A549 (cell line): ENCODE results near the gene ITGA8. TPM values are rescaled to one million over a fixed set of nuclear protein-coding genes. Genes with fewer than 3 reads are reported as not detected.

Experiments used
- ATAC-seq, 2 experiments: fragments of 200-7000 bp in 1 of 2; fragments of >200 bp in 1 of 2; cut with Nextera tagmentation in 1 of 2; cut with Tn5 transposase in 1 of 2; 3 replicates each; pipeline versions ENCODE4 v1.8.0 to v1.9.1; 2018 to 2020; ENCODE audit warnings: mild to moderate bottlenecking in 1 of 2, moderate library complexity in 1 of 2
- CTCF ChIA-PET: fragments of 300-600 bp; sonication (Branson Sonifier 250); formaldehyde crosslinking; extraction: SDS; loops from one replicate; lab custom pipeline; 2021; ENCODE audit warnings: antibody characterized with exemption, inconsistent platforms; lab: Yijun Ruan, JAX
- POLR2A ChIA-PET: fragments of 350-600 bp; formaldehyde crosslinking; extraction: SDS; loops from one replicate; lab custom pipeline; 2021; ENCODE audit warnings: antibody characterized with exemption, inconsistent platforms; lab: Yijun Ruan, JAX
- DNase-seq, 2 experiments: peaks; one replicate each; pipeline versions ENCODE4 v3.0.0 to v3.0.0-alpha.2; 2011 to 2016; ENCODE audit warnings: low read depth in 1 of 2, low spot score in 1 of 2
- FAIRE-seq: peaks from 2 replicates; lab custom pipeline; 2011; peaks lifted over from hg19 to GRCh38; lab: Jason Lieb, UNC
- H3K27ac ChIP-seq, 2 experiments: fragments of >200 bp; sonication (Bioruptor Twin); formaldehyde crosslinking; 3 replicates each; pipeline ENCODE4 v1.5.1; 2016 to 2017
- H3K4me1 ChIP-seq: fragments of >200 bp; sonication (Bioruptor Twin); formaldehyde crosslinking; 3 replicates; pipeline ENCODE4 v1.6.1; 2016
- H3K4me2 ChIP-seq: fragments of >200 bp; sonication (Bioruptor Twin); formaldehyde crosslinking; 3 replicates; pipeline ENCODE4 v1.6.1; 2016
- H3K4me3 ChIP-seq: fragments of >200 bp; sonication (Bioruptor Twin); formaldehyde crosslinking; 3 replicates; pipeline ENCODE4 v1.5.1; 2016
- H3K9me3 ChIP-seq: fragments of >200 bp; sonication (Bioruptor Twin); formaldehyde crosslinking; 3 replicates; pipeline ENCODE4 v1.6.1; 2016
- CHD4 ChIP-seq: fragments of 200-600 bp; sonication (generic); IDR thresholded peaks from 2 replicates; pipeline ENCODE4 v1.6.1; 2016; ENCODE audit warnings: antibody characterized with exemption, mild to moderate bottlenecking, borderline replicate concordance
- EHF ChIP-seq: fragments of 250-450 bp; sonication (Bioruptor Pico); IDR thresholded peaks from 2 replicates; pipeline ENCODE4 v1.5.0; 2020; ENCODE audit warnings: mild to moderate bottlenecking
- EHMT2 ChIP-seq: fragments of 200-600 bp; sonication (generic); IDR thresholded peaks from 2 replicates; pipeline ENCODE4 v1.6.1; 2016; ENCODE audit warnings: antibody characterized with exemption, low read depth, mild to moderate bottlenecking, moderate library complexity
- FOXS1 ChIP-seq: fragments of 250-450 bp; sonication (Bioruptor Pico); IDR thresholded peaks from 2 replicates; pipeline ENCODE4 v1.5.0; 2020; ENCODE audit warnings: mild to moderate bottlenecking, moderate library complexity
- HDAC2 ChIP-seq: fragments of 200-600 bp; sonication (generic); IDR thresholded peaks from 2 replicates; pipeline ENCODE4 v1.6.1; 2016
- HOXA7 ChIP-seq: fragments of 250-450 bp; sonication (Bioruptor Pico); IDR thresholded peaks from 2 replicates; pipeline ENCODE4 v1.5.0; 2020; ENCODE audit warnings: mild to moderate bottlenecking, moderate library complexity
- HOXB13 ChIP-seq: fragments of 250-450 bp; sonication (Bioruptor Pico); IDR thresholded peaks from 2 replicates; pipeline ENCODE4 v1.5.0; 2020; ENCODE audit warnings: low read depth, mild to moderate bottlenecking, moderate library complexity
- KDM1A ChIP-seq: fragments of 200-600 bp; sonication (generic); IDR thresholded peaks from 2 replicates; pipeline ENCODE4 v1.6.1; 2016; ENCODE audit warnings: low read depth, mild to moderate bottlenecking
- KDM5A ChIP-seq: fragments of 200-600 bp; sonication (generic); IDR thresholded peaks from 2 replicates; pipeline ENCODE4 v1.6.1; 2016; ENCODE audit warnings: antibody characterized with exemption, mild to moderate bottlenecking
- MAZ ChIP-seq: fragments of 150-350 bp; IDR thresholded peaks from 2 replicates; pipeline ENCODE4 v1.6.1; 2014; ENCODE audit warnings: antibody characterized with exemption, low read depth, low read length, borderline replicate concordance
- PHF8 ChIP-seq: fragments of 200-600 bp; sonication (generic); IDR thresholded peaks from 2 replicates; pipeline ENCODE4 v1.6.1; 2016; ENCODE audit warnings: low read depth, mild to moderate bottlenecking, antibody characterized with exemption, moderate library complexity, borderline replicate concordance
- RAD21 ChIP-seq, 2 experiments: fragments of >200 bp in 1 of 2; sonication (Bioruptor Twin) in 1 of 2; formaldehyde crosslinking in 1 of 2; IDR thresholded peaks in 1 of 2; conservative IDR thresholded peaks in 1 of 2; 2 replicates in 1 of 2; 3 replicates in 1 of 2; pipeline ENCODE4 v1.6.1; 2012 to 2018; ENCODE audit warnings: inconsistent platforms in 1 of 2
- RCOR1 ChIP-seq: fragments of 150-350 bp; IDR thresholded peaks from 2 replicates; pipeline ENCODE4 v1.6.1; 2014; ENCODE audit warnings: antibody characterized with exemption, low read length, low read depth
- RFX5 ChIP-seq: fragments of 450-650 bp; IDR thresholded peaks from 2 replicates; pipeline ENCODE4 v1.7.1; 2014; ENCODE audit warnings: antibody characterized with exemption, mild to moderate bottlenecking, moderate library complexity
- RNF2 ChIP-seq: fragments of 200-600 bp; sonication (generic); IDR thresholded peaks from 2 replicates; pipeline ENCODE4 v1.6.1; 2016; ENCODE audit warnings: low read depth, mild to moderate bottlenecking, antibody characterized with exemption, moderate library complexity, borderline replicate concordance
- SREBF2 ChIP-seq: fragments of 450-650 bp; IDR thresholded peaks from 2 replicates; pipeline ENCODE4 v1.6.1; 2014; ENCODE audit warnings: mild to moderate bottlenecking, moderate library complexity
- ZC3H11A ChIP-seq: fragments of 450-650 bp; IDR thresholded peaks from 2 replicates; pipeline ENCODE4 v1.6.1; 2014; ENCODE audit warnings: antibody characterized with exemption, mild to moderate bottlenecking
- WGBS: methylation state at CpG from one replicate; pipeline ENCODE4 v1.1.6; 2017; ENCODE audit errors: missing lambda C conversion rate; 5-methylcytosine and 5-hydroxymethylcytosine counted together
- polyA plus RNA-seq, 4 experiments: library from polyadenylated mRNA; depleted of rRNA in 3 of 4; stranded (reverse); fragments of >200 nt; fragmentation: RNase III in 1 of 4; extraction: RNeasy Plus Mini Kit Qiagen cat#74134 plus additional on column Dnase treatment in 1 of 4; gene quantifications; 2 replicates in 3 of 4; 3 replicates in 1 of 4; pipeline ENCODE4 v1.2.3, GENCODE V29; 2011 to 2017
- TF ChIP-seq, protein P1 (sequence below): fragments of 150-350 bp; IDR thresholded peaks from 2 replicates; pipeline ENCODE4 v1.6.1; 2014; ENCODE audit warnings: low read depth, mild to moderate bottlenecking, low read length
- TF ChIP-seq, protein P2 (sequence below): fragments of >200 bp; sonication (Bioruptor Twin); formaldehyde crosslinking; IDR thresholded peaks from 2 replicates; pipeline ENCODE4 v1.6.1; 2016

Gene ITGA8
- polyA plus RNA-seq, 2 of the 4 experiments (the other 2 are of a cell fraction): 0.12 TPM; not detected in 1

DNA sequence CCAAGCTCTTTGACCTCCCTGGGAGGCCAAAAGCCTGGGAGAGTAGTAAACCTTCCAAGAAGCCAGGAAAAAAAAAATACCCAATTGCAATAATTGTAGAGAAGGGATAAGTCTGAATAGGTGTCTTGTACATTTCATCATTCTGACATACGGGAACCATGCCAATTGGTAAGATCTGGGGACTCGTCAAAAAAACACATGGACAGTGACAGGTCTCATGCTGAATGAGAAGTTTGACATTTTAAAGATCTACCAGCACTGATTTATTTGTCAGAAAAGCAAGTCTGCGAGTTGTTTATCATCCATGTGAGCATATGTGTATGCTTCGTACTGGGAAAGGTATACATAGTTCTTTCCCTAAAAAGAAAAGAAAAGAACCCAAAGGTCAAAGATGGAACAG, 4.1 kb upstream of the ITGA8 start (continued):
- no peak for TF ChIP-seq HOXA7
- TF ChIP-seq, all 56 proteins: peak for 0

DNA sequence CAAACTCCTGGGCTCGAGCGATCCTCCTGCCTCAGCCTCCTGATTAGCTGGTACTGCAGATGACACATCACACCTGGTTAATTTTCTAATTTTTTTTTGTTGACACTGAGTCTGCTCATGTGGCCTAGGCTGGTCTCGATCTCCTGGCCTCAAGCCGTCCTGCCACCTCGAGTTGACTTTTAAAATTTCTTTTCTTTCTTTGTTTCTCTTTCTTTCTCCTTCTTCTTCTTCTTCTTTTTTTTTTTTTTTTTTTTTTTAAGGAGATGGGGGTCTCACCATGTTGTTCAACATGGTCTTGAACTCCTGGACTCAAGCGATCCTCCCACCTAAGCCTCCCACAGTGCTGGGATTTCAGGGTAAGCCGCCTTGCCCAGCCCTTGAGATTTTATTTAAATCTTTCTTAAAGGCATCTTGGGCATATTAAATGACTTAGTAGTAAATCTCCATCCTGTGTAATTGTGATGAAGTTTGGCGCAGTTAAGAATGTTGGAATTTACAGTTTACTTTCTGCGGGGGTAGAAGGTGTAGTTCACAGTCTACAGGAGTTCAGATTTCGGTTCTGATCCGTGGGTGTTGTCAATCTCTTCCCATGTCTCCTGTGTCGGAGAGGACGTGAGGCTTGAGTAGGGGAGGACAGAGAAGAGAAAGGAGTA, 1.0 kb upstream of the ITGA8 start:
- peaks cover 5% of the 10 kb centered on the region; the same call in 1 of the 3 replicates for H3K4me1 ChIP-seq
- DNase-seq (no peak), ATAC-seq (no peak), FAIRE-seq (no peak)
- no peak for TF ChIP-seq MAZ
- no peak for TF ChIP-seq RNF2
- TF ChIP-seq FOXS1 (CRISPR knock-in tag): no peak
- TF ChIP-seq, protein P1, sequence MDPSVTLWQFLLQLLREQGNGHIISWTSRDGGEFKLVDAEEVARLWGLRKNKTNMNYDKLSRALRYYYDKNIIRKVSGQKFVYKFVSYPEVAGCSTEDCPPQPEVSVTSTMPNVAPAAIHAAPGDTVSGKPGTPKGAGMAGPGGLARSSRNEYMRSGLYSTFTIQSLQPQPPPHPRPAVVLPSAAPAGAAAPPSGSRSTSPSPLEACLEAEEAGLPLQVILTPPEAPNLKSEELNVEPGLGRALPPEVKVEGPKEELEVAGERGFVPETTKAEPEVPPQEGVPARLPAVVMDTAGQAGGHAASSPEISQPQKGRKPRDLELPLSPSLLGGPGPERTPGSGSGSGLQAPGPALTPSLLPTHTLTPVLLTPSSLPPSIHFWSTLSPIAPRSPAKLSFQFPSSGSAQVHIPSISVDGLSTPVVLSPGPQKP: no peak
- TF ChIP-seq EHMT2: no peak
- ChIA-PET POLR2A (no interaction called here), CTCF (interaction anchor here (1.3 kb wide), 1 partner anchor 287 kb away, joined by 10 read pairs; no protein-coding TSS in a partner anchor)
- no peak overlapping the region for H3K4me3 ChIP-seq
- no peak overlapping the region for H3K4me2 ChIP-seq
- H3K27ac ChIP-seq: no peak overlapping the region
- H3K9me3 ChIP-seq: no peaks in the 10 kb centered on the region
- WGBS: 53% methylated on average over 13 of the region's 13 CpGs

DNA sequence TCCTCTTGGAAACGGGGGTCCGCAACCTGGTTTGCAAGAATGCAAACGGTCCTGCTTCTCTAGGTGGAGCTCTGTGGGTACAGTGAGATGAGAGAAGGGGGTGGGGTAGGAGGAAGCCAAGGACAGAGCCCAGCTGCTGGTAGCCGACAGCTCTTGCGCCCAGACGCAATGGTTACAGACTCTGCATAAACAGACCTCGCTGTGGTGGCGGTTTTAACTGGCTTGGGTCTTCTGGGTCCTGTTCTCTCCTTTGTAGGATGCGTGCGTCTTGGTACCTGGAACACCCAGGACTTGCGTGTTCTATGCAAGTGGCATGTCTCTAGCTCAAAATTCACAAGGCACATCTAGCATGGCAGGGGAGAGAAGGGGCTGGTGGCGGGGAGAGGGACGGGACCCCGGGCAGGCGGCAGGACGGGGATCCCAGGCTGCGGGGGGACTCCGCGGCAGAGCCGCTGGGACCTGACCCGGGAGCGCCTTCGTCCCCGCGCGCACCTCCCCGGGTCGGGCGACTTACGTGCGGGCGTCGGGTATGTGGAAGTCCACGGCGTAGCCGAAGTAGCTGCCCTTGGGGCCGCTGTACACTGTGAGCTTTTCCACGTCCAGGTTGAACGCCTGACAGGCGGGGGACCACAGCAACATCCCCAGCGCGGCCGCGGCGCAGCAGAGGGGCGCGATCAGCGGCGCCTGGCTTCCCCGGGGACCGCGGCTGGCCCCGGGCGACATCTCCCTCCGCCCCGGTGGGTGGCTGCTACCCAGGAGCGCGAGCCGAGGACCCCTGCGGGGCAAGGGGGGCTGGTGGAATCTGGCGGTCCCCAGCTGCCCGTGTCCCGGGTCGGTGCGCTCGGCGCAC, 448 bp downstream of the ITGA8 start:
- H3K4me3 ChIP-seq: peak overlapping the region; percentile 24; the same call in 1 of the 3 replicates
- TF ChIP-seq HOXB13 (CRISPR knock-in tag) (no peak), HOXA7 (no peak), MAZ (no peak), RAD21 (conservative IDR thresholded peaks at IDR 0.05 in 1 of 2, IDR thresholded peaks at IDR 0.05 in 1 of 2) (no peak), EHMT2 (no peak), HDAC2 (no peak), KDM1A (no peak), PHF8 (no peak), RNF2 (no peak), SREBF2 (no peak), RCOR1 (no peak), KDM5A (no peak), CHD4 (no peak), EHF (CRISPR knock-in tag) (no peak), RFX5 (no peak), ZC3H11A (no peak)
- TF ChIP-seq, protein P1: no peak
- TF ChIP-seq, protein P2, sequence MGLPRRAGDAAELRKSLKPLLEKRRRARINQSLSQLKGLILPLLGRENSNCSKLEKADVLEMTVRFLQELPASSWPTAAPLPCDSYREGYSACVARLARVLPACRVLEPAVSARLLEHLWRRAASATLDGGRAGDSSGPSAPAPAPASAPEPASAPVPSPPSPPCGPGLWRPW: no peak
- TF ChIP-seq, all 56 proteins: peak for 0
- Histone ChIP-seq H3K9me3 (no peaks in the 10 kb centered on the region), H3K4me2 (peak overlapping the region; percentile 66), H3K27ac (no peak overlapping the region), H3K4me1 (peaks cover 5% of the 10 kb centered on the region; the same call in 1 of the 3 replicates)
- 6% methylated on average over 10 of the region's 67 CpGs for WGBS
- DNase-seq (no peak), ATAC-seq (peak; percentile 33 to 58; a peak in 3 of 6 replicates), FAIRE-seq (no peak)
- CTCF ChIA-PET: interaction anchor here (0.8 to 1.5 kb wide), 6 partner anchors 11 to 291 kb away, joined by 3 to 10 read pairs (median 4); no protein-coding TSS in a partner anchor
- POLR2A ChIA-PET: no interaction called here
